ENCODE data around the gene CHRDL2.
"Not testable (repeated sequence)": the region's sequence is repeated elsewhere in the genome, so short reads cannot be mapped to it uniquely, and the experiment has no call there.

The CHRDL2 gene

DNA sequence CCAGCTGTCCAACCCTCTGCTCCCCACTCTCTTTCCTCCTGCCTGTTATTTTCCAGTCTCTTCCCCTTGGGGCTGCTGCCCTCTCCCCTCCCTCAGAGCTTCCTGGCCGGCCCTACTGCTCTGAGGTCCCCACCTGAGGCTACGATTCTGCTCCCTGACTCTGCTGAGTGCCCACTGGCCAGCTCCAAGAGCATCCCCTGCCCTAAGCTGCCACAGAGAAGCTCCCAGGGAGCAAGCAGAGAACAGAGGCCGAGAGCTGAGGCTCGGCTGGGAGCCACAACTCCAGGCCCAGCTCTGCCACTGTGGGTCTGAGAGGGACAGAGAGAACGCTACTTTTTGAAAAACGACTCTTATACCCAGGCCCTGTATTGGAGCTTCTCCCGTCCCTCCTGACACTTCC, 61.1 kb downstream of the CHRDL2 start:
- DNase-seq (ENCODE audit: low spot score) = no peak

DNA sequence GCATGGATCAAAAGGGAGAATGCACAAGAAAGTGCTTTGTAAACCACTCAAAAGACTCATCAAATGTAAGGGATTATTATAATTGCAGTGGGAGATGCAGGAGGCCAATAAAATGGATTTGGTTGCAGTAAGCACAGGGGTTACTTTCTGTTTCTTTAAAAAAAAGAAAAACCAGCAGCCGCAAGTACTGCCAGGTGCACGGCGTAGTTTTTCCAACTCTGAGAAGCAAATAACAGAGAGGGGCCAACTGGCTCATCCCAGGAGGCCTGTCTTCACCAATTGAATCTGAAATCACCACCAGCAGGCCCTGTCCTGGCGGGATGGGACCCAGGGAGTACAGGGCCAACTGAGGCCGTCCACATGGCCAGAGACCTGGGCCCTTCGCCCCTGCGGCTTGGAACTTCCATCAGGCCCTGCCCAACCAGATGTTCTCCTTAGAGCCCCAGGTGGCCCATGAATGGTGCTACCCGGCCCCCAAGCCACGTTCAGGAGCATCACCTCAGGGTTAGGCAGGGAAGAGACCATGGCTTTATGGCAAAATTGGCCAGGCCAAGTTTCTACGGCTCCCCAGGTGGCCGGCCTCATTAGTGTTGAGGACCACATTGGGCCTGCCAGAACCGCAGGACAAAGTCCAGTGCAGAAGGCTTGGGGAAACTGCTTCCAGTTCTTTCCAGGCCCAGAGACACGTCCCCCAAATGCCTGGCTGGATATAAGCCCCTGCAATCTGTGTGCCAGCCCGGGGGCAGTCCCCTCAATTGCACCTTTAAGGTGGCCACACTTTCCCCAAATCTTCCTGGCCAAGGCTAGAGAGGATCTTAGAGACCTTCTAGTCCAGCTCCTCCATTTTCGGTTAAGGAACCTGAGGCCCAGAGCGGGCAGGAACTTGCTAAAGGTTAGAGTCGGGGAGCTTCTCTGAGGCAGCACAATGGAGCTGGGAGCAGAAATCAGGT, 61.7 kb downstream of the CHRDL2 start:
- DNase-seq (ENCODE audit: low spot score) = no peak

DNA sequence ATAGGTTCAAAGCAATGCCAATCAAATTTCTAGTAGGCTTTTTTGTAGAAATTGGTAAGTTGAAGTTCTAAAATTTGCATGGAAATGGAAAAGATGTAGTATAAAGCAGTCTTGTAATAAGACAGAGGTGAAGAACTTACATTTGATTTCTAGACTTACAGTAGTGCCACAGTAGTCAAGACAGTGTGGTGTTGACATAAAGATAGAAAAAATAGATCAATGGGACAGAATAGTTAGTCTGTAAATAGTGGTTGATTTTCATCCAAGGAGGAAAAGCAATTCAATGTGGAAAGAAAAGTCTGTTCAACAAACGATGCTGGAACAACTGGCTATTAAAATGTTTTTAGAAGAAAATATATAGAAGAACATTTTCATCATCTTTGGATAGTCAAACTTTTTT, 67.9 kb downstream of the CHRDL2 start:
- DNase-seq (ENCODE audit: low spot score) = no peak

DNA sequence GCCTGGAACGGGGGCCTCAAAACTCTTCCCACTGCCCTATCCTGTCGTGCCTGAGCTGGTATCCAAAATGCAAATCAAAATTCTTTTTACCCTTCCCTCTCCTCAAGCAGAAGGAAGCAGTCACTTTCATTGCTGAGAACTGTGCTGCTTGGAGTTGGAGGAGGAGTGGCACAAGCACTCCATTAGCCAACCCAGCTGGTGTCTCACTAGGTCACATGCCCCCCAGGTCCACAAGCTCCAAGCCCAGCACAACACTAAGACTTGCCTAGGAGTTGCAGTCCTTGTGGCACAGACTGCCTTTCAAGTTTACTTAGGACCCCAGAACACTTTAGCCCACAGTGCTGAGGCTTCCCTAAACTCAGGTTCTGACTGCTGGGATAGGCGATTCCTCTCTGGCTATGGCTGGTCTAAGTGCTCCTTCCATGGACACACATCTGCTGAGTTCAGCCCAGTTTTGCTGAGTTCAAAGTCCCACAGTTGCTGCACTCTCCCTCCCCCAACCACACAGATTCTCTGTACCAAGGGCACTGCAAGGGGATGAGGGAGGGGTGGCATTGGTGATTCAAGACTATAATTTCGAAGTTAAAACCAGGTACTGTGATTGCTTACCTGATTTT, 68.6 kb downstream of the CHRDL2 start:
- no peak for DNase-seq (ENCODE audit: low spot score)

DNA sequence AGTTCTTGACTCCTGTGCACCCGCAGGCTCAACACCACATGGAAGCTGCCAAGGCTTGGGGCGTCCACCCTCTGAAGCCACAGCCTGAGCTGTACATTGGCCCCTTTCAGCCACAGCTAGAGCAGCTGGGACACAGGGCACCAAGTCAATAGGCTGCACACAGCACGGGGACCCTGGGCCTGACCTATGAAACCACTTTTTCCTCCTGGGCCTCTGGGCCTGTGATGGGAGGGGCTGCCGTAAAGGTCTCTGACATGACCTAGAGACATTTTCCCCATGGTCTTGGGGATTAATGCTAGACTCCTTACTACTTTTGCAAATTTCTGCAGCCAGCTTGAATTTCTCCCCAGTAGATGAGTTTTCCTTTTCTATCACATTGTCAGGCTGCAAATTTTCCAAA, 72.1 kb downstream of the CHRDL2 start:
- not testable (repeated sequence) for DNase-seq (ENCODE audit: low spot score)

DNA sequence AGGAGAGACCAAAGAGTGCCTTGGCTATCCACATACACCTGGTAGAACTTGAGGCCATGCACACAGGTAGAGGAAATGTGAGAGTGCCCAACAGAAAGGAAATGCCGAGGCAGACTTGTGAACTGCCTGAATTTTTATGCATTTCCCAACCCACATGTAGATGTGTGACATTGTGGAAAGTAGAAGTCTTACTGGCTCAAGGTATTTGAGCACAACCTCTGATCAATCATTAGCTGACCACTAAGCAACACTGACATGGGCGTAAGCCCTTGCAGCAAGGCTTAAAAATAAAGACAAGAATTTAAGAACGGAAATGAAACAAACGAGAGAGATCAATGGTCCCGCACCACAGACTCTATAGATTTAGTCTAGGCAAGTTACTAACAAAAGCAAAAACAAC, 76.2 kb downstream of the CHRDL2 start:
- no peak for DNase-seq (ENCODE audit: low spot score)

DNA sequence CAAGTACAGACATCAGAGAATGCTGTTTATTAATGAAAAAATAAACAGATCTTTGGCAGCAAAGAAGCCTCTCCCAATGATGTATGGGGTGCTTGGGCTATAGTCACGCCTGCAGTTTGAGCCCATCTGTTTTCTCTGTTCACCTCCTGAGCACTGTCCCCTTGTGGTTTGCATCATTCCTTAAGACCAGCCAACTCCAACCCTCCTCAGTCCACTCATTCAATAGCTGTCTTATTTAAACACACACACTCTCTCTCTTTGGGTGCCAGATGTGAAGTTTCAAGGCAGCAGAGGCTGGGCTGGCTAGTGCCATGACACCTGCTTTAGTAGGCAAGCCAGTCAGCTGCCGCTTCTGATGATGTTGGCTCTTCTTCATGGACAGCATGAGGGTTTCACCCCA, 80.7 kb downstream of the CHRDL2 start:
- no peak for DNase-seq (ENCODE audit: low spot score)

DNA sequence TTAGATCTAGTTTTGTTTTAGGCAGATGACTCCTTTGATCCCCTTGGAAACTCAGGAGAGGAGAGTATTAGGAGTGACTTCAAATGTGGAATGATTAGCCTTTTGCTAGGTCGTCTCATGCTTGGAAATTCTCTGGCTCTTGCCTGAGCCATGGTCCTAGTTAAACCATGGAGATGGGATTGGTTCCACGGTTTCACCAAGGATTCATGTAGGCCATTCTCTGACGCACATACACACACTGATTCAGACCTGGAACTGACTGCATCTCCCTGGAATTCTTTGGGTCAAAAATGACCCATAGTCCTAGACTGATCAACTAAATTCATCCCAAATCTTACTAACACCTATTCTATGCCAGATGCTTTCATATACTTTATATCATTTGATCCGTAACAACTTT, 82.3 kb downstream of the CHRDL2 start:
- DNase-seq (ENCODE audit: low spot score) = no peak

DNA sequence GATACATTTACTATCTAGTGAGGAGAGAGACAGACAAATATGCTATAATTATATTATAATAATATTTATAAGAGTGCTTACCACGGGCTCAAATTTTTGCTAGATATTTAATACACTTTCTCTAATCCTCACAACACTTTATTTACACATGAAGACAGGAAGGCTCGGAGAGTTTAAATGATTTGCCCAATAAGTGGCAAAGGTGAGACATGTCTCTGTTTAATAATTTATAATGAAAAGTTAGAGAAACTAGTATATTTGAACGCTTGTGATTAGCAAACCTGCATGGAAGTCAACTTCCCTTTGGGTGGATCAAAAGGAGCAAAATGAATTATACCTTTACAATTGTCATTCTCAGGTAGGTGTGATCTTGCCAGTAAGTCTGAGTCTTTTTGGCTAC, 83.4 kb downstream of the CHRDL2 start:
- DNase-seq (ENCODE audit: low spot score) = no peak

DNA sequence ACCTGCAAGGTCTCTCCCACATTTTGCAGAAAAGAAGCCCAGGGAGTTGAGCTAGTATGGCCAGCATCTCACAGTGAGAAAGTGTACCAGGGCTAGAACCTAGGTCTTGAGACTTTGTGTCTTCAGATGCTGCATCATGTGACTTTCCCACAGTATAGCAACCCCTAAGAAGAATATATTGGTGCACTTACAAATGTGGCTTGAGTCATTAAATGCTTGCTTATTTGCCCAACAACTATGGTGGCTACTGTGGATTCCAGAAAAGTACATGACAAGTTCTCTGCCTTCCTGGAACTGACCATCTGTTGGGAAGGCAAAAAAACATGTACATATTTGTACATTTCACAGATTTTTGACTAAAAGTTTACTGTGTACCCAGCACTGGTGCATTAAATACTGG, 83.8 kb downstream of the CHRDL2 start:
- no peak for DNase-seq (ENCODE audit: low spot score)

DNA sequence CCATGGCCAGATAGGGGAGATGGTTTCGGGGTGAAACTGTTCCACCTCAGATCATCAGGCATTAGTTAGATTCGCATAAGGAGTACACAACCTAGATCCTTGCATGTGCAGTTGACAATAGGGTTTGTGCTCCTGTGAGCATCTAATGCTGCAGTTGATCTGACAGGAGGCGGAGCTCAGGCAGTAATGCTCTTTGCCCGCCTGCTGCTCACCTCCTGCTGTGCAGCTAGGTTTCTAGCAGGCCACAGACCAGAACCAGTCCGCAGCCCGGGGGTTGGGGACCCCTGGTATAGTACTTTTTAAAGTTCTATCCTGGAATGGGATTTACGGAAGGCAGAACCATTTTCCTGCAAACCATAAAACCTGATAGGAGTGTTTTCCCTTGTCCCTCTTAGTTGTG, 84.3 kb downstream of the CHRDL2 start:
- no peak for DNase-seq (ENCODE audit: low spot score)

Data from germinal center (tissue), 1 donor.